GM12891 (cell line): ENCODE results near the gene GAN.

Experiments
- PAX5 ChIP-seq: IDR thresholded peaks from 2 replicates; pipeline ENCODE4 v1.6.1; 2011; ENCODE audit warnings: low read length, moderate library complexity, mild to moderate bottlenecking; ENCODE audit not compliant: insufficient read depth, severe bottlenecking
- POLR2A ChIP-seq: IDR thresholded peaks from 2 replicates; pipeline ENCODE4 v1.6.1; 2011; ENCODE audit warnings: low read depth, low read length, control low read depth
- POLR2AphosphoS5 ChIP-seq: IDR thresholded peaks from 2 replicates; pipeline ENCODE4 v1.6.1; 2011; ENCODE audit warnings: low read depth, low read length, control low read depth
- TAF1 ChIP-seq: IDR thresholded peaks from 2 replicates; pipeline ENCODE4 v1.6.1; 2011; ENCODE audit warnings: low read depth, low read length, control low read depth

DNA sequence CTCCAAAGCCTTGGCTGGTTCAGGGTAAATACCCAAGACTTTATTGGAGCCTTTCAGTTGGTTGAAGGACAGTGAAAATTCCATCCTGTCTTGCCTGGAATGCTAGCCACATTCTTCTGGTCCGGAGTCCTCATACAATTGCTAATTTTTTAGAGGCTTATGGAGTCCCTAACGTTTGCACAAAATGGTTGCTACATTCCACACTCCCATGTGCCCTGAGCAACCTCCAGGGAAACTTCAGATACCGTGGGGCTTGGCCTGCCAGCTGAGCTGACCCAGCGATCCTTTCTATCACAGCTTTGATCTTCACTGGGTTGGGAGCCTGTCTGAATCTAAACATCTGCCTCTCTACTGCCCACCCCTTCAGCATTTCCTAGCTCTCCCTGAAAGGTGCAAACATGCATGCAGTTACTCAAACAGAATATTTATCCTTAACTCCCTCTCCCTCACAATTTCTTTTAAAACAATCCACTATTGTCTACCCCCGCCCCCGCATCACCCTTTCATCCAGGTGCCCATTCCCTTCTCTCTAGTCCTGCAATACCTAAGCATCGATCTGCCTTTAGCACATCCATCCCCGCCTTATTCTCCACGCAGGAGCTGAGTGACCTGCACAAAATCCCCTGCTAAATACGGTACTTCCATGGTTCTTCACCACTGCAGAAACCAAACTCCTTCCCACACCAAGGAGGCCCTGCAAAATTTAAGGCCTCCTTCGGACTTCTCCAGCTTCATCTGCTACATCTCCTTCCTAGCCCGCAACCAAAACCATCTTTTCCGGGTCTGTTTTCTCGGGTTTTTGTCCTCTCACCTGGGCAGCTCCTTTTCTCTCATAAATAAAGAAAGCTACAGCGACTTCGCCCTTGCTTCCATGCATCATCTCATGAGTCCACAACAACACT, 810 bp upstream of the GAN start:
- TF ChIP-seq POLR2A (no peak), POLR2AphosphoS5 (no peak), TAF1 (no peak), PAX5 (no peak)
